G401 (cell line): Measurements from ENCODE around the gene PLCB1. TPM values are rescaled to one million over a fixed set of nuclear protein-coding genes. Genes with fewer than 3 reads are reported as not detected.
A peak's percentile ranks its signal among the peaks of the same experiment; 100 is the strongest.

Experiments used
- DNase-seq: peaks from one replicate; pipeline ENCODE4 v3.0.0-alpha.2; 2015; ENCODE audit warnings: low spot score
- in situ Hi-C: cut with HindIII; loops from 2 replicates; pipeline ENCODE4 v1.10.0; 2016; ENCODE audit warnings: low sequenced_read_pairs, mixed read lengths
- total RNA-seq: library from RNA; depleted of rRNA; stranded (reverse); fragments of >200 nt; shearing (Covaris generic); gene quantifications from 2 replicates; pipeline ENCODE4 v1.2.3, GENCODE V29; 2014

The PLCB1 gene
- total RNA-seq, 1 experiment from 2014 or later: not detected

- in situ Hi-C loops: no loop called here
- no peak for DNase-seq
These were observed 139.7 kb downstream of the PLCB1 start for GRCh38 chr20:8271727-8272126.

- in situ Hi-C loops: no loop called here
- no peak for DNase-seq
These were observed 140.7 kb downstream of the PLCB1 start for GRCh38 chr20:8272766-8273165.

- DNase-seq: no peak
- in situ Hi-C loops: no loop called here
These were observed 152.8 kb downstream of the PLCB1 start for GRCh38 chr20:8284902-8285301.

GRCh38 chr20:8287340-8287739 lies 155.3 kb downstream of the PLCB1 start:
- DNase-seq: no peak
- in situ Hi-C loops: no loop called here

GRCh38 chr20:8291200-8291599 lies 159.1 kb downstream of the PLCB1 start:
- in situ Hi-C loops: no loop called here
- peak; percentile 47 for DNase-seq

GRCh38 chr20:8291873-8292272 lies 159.8 kb downstream of the PLCB1 start:
- no peak for DNase-seq
- in situ Hi-C loops: no loop called here

GRCh38 chr20:8292793-8293192 lies 160.7 kb downstream of the PLCB1 start:
- in situ Hi-C loops: no loop called here
- DNase-seq: no peak

- no peak for DNase-seq
- in situ Hi-C loops: no loop called here
These were observed 161.7 kb downstream of the PLCB1 start for GRCh38 chr20:8293750-8294149.

- in situ Hi-C loops: no loop called here
These were observed 164.5 kb downstream of the PLCB1 start for GRCh38 chr20:8296536-8296935.

GRCh38 chr20:8298426-8299043 lies 166.5 kb downstream of the PLCB1 start:
- in situ Hi-C loops: no loop called here
- no peak for DNase-seq

More at GRCh38 chr20:8296536-8296935, 164.5 kb downstream of the PLCB1 start:
- no peak for DNase-seq

GRCh38 chr20:8299921-8300320 lies 167.9 kb downstream of the PLCB1 start:
- DNase-seq: no peak
- in situ Hi-C loops: no loop called here

- no peak for DNase-seq
- in situ Hi-C loops: no loop called here
These were observed 169.6 kb downstream of the PLCB1 start for GRCh38 chr20:8301655-8302054.

- in situ Hi-C loops: no loop called here
These were observed 171.6 kb downstream of the PLCB1 start for GRCh38 chr20:8303651-8304050.

GRCh38 chr20:8304124-8304816 lies 172.2 kb downstream of the PLCB1 start:
- in situ Hi-C loops: no loop called here
- DNase-seq: no peak

More at GRCh38 chr20:8303651-8304050, 171.6 kb downstream of the PLCB1 start:
- peak; percentile 68 for DNase-seq

GRCh38 chr20:8305449-8305978 lies 173.4 kb downstream of the PLCB1 start:
- in situ Hi-C loops: no loop called here
- DNase-seq: no peak

- no peak for DNase-seq
- in situ Hi-C loops: no loop called here
These were observed 174.9 kb downstream of the PLCB1 start for GRCh38 chr20:8306937-8307336.

- in situ Hi-C loops: no loop called here
- peak; percentile 58 for DNase-seq
These were observed 177.6 kb downstream of the PLCB1 start for GRCh38 chr20:8309634-8310033.

- in situ Hi-C loops: no loop called here
- no peak for DNase-seq
These were observed 178.6 kb downstream of the PLCB1 start for GRCh38 chr20:8310618-8311017.

GRCh38 chr20:8313073-8313472 lies 181.0 kb downstream of the PLCB1 start:
- in situ Hi-C loops: no loop called here
- no peak for DNase-seq

GRCh38 chr20:8315639-8316573 lies 183.8 kb downstream of the PLCB1 start:
- in situ Hi-C loops: no loop called here
- DNase-seq: no peak
